ENCODE measurements around the gene ACACA.

ACACA gene

DNA sequence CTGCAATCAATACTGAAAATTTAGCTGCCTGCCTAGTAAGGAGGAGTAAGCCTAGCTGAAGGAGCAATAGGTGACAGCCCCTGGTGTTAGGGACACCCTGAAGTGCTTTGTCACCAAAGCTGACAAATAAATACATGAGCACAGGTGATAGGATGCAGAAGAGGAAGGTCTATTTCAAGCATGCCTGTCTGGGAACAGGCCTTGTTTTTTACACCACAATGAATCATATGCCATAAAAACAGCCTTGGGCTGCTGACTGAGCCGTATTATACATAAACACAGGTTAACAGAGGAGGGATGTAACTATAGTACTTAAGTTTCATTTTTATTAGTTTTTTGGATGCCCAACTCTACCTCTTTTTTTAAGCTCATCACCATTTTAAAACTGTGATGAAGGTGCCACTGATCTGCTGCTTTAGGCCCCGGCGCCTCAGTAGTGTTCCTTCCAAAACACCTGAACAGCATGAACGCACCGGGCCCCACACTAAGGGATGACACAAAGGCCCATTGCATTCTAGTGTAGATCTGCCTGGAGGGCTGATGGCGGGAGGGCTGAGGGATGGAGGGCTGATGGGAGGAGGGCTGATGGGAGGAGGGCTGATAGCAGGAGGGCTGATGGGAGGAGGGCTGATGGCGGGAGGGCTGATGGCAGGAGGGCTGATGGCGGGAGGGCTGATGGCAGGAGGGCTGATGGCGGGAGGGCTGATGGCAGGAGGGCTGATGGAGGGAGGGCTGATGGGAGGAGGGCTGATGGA, 307.5 kb downstream of the ACACA start:
- no peak for TF ChIP-seq GATA2 (IDR thresholded peaks at IDR 0.05; ENCODE audit: low read depth, low read length)
- TF ChIP-seq GATA3 (IDR thresholded peaks at IDR 0.05; ENCODE audit: low read depth, low read length), result no peak

DNA sequence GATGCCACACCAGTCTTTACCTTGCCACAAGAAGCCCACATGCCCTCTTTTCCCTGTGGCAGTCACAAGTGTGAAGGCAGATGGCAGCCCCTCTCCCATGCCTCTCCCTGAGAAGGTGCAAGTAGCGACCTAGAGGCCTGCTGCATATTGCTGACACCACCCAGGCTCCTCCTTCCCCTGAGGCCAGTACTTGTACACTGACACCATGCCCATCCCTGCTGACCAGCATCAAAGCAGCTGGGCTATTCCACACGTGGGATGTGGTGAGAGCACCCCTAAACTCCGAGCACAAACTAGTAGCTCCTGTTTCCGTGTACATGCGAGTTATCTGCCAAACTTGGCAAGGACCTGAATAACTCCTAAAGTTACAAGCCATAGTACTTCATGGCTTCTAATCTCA, 308.5 kb downstream of the ACACA start:
- TF ChIP-seq GATA2 (IDR thresholded peaks at IDR 0.05; ENCODE audit: low read depth, low read length) (no peak), GATA3 (IDR thresholded peaks at IDR 0.05; ENCODE audit: low read depth, low read length) (no peak)

DNA sequence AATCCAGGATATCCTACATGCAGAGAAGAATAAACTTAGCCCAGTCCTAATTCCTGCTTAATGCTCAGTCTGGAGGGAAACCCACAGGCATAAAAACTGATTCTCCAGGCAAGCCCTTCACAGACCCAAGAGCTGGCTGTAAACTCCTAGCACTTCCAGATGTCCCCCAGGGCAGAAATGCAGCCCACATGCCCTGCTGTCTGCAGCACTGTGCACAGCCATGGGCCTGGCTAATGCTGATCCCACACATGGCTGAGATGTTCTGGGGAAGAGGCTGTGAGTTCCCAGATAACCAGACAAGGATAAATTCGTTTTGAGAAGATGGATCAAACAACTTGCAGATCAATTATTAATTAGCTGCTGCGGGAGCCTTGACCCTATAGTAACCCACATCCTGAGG, 309.5 kb downstream of the ACACA start:
- TF ChIP-seq GATA2 (IDR thresholded peaks at IDR 0.05; ENCODE audit: low read depth, low read length), result no peak
- no peak for TF ChIP-seq GATA3 (IDR thresholded peaks at IDR 0.05; ENCODE audit: low read depth, low read length)

DNA sequence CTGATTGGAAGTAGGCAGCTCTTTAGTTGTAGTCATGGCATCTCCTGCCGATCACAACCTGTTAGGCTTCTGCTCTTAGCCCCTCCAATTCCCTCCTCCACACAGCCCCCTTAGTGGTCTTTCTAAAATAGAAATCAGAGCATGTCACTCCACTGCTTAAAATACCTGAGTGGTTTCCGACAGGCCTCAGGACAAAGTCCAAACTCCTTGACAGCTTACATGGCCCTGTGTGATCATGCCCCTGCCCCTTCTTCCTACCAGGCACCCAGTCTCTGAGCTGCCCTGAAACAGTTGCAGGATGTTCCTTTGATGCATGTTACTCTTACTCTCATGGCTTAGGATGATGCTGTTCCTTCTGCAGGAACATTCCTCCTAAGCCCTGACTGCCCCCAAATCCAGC, 310.6 kb downstream of the ACACA start:
- TF ChIP-seq GATA3 (IDR thresholded peaks at IDR 0.05; ENCODE audit: low read depth, low read length) (no peak), GATA2 (IDR thresholded peaks at IDR 0.05; ENCODE audit: low read depth, low read length) (no peak)

DNA sequence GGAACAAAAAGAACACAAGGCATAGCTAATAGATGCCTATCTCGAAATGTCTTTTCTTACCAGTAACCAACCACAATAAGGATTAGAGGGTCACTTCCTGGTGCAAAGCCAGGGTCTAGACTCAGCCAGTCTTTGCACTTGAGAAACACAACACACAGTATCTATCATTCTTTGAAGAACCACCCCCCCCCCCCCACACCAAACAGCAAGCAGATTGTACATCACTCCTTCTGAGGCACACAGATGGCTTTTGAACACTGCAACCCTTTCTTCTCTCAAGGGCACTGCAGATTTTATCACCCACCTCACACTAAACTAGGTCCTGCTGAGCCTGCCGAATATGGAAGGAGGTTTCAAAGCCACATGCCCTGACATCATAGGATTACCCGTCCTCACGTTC, 312.2 kb downstream of the ACACA start:
- TF ChIP-seq GATA2 (IDR thresholded peaks at IDR 0.05; ENCODE audit: low read depth, low read length) (no peak), GATA3 (IDR thresholded peaks at IDR 0.05; ENCODE audit: low read depth, low read length) (no peak)

DNA sequence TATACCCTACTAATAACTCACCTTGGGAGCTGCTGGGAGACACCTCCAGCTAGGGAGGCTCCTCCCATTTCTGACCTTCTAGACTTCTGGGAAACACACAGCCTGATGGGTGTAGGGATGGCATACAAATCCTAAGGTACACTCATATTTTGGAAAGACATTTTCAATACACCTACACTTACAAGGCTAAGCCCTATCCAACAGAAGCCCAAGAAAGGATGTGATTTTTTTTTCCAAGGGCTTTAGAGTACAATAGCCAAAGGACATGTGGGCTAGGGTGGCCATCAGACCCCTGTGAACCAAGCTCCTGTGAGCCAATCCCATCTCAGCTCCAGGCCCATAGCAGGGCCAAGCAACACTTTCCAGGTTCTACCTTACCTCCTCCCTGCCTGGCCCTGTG, 313.9 kb downstream of the ACACA start:
- TF ChIP-seq GATA3 (IDR thresholded peaks at IDR 0.05; ENCODE audit: low read depth, low read length) (no peak), GATA2 (IDR thresholded peaks at IDR 0.05; ENCODE audit: low read depth, low read length) (no peak)

DNA sequence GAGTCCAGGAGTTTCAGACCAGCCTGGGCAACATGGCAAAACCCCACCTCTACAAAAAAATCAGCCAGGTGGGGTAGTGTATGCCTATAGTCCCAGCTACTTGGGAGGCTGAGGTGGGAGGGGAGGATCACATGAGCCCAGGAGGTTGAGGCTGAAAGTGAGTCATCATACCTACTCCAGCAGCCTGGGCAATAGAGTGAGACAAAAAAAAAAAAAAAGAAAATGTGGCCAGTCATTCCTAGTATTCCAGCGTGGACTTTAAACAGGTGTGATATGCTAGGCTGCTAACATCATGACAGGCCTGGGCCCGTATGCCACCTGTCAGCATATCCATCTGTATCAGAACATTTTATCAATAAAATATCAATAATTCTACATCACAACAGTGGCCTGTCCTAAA, 314.6 kb downstream of the ACACA start:
- no peak for TF ChIP-seq GATA3 (IDR thresholded peaks at IDR 0.05; ENCODE audit: low read depth, low read length)
- TF ChIP-seq GATA2 (IDR thresholded peaks at IDR 0.05; ENCODE audit: low read depth, low read length), result no peak

DNA sequence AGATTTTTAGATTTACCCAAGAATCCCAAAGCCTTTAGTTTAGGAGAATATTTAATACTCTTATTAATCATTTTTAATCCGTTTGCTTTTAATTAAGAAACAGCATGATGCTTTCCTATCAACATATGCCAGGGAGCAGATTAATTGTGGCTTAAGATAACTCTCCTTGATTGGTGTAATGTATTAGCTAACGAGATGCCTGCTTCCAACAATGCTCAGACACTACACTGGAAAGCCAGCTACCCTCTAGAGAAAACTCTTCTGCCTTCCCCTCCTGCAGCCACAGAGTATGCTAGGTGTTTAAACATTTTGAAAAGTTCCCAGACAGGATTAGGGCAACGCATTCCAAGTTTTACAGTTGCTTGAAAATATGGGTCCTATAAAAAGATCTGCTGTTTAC, 315.7 kb downstream of the ACACA start:
- TF ChIP-seq GATA2 (IDR thresholded peaks at IDR 0.05; ENCODE audit: low read depth, low read length), result no peak
- TF ChIP-seq GATA3 (IDR thresholded peaks at IDR 0.05; ENCODE audit: low read depth, low read length), result no peak

DNA sequence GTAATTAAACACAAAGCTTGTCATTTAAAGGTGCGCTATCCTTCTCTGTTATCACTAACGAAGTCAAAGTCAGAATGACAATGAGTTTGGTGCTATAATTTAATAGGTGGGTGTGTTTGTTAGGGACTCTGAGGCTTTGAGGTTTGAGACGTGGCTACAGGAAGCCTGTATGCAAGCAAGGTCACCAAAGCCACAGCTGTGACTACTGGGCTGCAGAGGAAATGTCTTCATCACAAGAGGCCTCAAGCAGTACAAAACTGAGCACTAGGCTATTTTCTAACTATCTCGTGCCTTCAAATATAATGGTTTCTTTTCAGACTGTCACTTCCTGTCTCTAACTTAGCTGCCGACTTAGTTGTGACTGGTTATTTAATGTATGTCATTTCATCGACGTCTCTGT, 316.7 kb downstream of the ACACA start:
- TF ChIP-seq GATA2 (IDR thresholded peaks at IDR 0.05; ENCODE audit: low read depth, low read length) (no peak), GATA3 (IDR thresholded peaks at IDR 0.05; ENCODE audit: low read depth, low read length) (no peak)

DNA sequence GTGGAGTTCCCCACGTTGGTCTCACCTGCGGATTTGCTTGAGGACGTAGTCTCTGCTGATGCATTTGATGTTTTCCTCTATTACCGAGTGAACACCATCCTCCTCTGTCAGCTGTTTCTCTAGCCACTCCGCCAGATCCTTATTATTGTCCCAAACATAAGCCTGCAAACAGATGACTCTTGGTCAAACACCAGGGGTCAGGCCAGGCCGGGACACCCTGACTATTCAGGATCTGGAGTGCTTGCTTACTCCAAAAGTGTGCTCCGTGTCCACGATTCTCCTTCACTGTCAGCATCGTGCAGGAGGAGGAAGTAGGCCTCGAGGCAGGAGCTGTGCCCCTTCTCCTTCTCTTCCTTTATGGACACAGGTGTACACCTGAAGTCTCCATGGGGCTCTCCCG, 317.7 kb downstream of the ACACA start:
- TF ChIP-seq GATA3 (IDR thresholded peaks at IDR 0.05; ENCODE audit: low read depth, low read length) (no peak), GATA2 (IDR thresholded peaks at IDR 0.05; ENCODE audit: low read depth, low read length) (no peak)

DNA sequence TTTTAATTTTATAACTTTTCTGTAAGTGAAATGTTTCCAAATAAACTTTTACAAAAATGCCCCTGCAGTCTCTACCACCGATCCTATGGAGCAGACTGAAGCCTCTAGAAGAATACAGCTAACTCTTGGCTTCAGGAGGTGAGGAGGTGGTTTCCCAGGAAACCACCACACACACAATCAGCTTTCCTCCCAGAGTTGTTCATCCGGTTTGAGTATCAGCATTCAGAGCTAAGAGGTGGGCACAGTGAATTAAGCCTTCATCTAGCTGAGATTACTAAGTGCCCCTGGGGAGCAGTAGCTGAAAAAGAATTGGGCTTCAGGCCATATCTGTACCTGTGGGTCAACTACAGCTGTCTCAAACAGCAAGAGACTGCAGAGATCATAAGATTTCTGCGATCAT, 318.2 kb downstream of the ACACA start:
- TF ChIP-seq GATA2 (IDR thresholded peaks at IDR 0.05; ENCODE audit: low read depth, low read length), result no peak
- no peak for TF ChIP-seq GATA3 (IDR thresholded peaks at IDR 0.05; ENCODE audit: low read depth, low read length)

DNA sequence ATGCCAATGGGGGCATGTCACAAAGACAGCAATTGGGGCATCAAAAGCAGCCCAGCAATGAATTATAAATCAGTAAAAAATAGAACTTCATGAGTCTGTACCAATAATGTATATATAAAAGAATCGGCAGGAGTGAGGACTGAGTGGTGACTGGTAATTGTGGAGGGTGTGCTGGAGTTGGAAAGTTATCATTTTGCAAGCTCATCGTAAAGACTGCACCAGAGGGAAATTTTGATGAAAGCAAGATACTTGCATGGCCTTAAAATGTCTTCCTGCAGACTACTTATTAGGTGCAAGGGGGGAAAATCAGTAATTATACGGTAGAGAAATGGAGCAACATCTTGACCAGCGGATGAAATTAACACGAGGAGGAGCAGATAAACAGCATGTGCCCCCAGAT, 319.0 kb downstream of the ACACA start:
- TF ChIP-seq GATA3 (IDR thresholded peaks at IDR 0.05; ENCODE audit: low read depth, low read length) (no peak), GATA2 (IDR thresholded peaks at IDR 0.05; ENCODE audit: low read depth, low read length) (no peak)

DNA sequence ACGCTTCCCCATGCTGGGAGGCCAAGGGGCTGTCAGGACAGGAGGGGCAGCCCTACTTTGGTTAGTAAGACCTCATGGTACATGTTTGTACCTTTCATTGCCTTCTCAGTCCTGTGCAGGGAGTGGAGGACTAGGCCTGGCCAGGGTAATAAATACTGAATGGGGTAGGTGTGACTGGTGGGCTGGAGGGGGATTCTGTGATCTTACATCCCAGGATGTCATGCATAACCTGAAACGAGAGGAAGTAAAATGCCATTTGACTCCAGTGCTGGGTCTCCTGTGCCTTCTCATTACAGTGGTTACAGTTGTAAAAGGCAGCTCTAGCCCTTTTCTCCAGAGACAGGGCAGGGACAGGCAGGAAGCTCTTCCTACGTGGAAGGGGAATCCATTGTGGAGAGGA, 319.7 kb downstream of the ACACA start:
- TF ChIP-seq GATA2 (IDR thresholded peaks at IDR 0.05; ENCODE audit: low read depth, low read length) (no peak), GATA3 (IDR thresholded peaks at IDR 0.05; ENCODE audit: low read depth, low read length) (no peak)

DNA sequence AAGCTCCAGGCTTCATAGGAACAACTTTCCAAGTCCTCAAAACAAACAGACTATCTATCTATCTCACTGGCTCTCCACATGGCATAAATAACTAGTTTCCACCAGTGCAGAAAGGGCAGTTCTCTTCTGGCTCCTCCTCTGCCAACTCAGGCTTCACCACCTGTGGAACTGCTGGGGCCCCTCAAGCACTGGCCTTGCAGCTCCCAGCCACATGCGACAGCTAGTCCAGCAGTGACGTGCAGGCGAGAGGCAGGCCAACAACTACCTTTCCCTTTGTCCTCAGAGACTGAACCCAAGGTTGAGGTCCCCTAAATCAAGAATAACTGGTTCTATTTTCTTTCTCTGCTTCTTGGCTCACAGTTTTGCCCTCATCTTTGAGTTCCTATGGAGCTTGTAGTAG, 320.3 kb downstream of the ACACA start:
- TF ChIP-seq GATA3 (IDR thresholded peaks at IDR 0.05; ENCODE audit: low read depth, low read length), result no peak
- TF ChIP-seq GATA2 (IDR thresholded peaks at IDR 0.05; ENCODE audit: low read depth, low read length), result no peak

DNA sequence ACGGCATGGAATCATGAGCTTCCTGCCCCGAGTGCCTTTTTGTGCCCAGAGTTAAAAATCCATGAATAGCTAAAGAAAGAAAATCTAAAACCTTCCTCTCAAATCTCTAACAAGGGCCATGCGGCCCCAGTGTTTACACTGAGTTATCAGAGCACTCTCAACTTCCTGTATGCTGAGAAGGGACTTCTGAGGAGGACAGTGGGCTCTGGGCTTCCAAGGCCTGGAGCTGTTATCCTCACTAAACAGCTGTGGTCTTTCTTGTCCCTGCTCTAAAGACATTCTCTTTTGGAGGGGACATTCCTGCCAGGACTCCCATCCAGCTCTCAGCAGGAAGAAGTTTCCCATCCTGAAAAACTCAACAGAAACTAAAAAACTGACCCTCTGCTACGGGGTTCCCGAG, 322.3 kb downstream of the ACACA start:
- no peak for TF ChIP-seq GATA3 (IDR thresholded peaks at IDR 0.05; ENCODE audit: low read depth, low read length)

DNA sequence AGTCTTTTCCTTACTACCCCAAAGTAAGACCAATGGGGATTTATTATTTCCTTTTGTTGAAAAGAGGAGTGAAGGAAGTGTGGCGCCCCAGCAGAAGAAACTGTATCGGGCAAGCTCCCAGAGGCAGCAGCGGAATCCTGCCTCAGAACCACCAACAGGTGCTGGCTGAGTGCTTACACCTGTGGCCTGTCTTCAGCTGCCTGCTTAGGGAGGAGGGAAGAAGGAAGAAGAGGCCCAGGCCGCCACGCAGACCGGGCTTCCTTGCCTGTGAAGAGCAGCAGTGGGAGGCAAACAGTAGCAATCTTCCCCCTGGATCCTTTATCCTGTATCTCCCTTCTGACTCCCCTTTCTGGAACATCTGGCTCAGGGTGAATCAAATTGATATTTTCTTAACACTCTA, 323.2 kb downstream of the ACACA start:
- TF ChIP-seq GATA2 (IDR thresholded peaks at IDR 0.05; ENCODE audit: low read depth, low read length) (no peak), GATA3 (IDR thresholded peaks at IDR 0.05; ENCODE audit: low read depth, low read length) (no peak)

Data from SH-SY5Y (cell line).